Stimulated activated CD4-positive, alpha-beta T cell treated with anti-CD3 and anti-CD28 coated beads, TNF-alpha, amount 100 ng/mL, for 1 hour (primary cell): ENCODE measurements around the gene HMX3.
A peak's percentile ranks its signal among the peaks of the same experiment; 100 is the strongest.

Experiments used
- DNase-seq, 3 donors: peaks; one replicate each; pipeline ENCODE4 v3.0.0-alpha.2; 2020; ENCODE audit warnings: low read depth in 3 of 3, low spot score in 1 of 3

The HMX3 gene

GRCh38 chr10:123147635-123148413 is 12.1 kb downstream of the HMX3 start, which contains the start of gene HMX2:
Gene HMX2, plus strand, starts transcription at chr10:123148136. Its CDS starts 243 bp downstream, at chr10:123148379.
- DNase-seq, result no peak

- no peak for DNase-seq
These were observed 12.8 kb downstream of the HMX3 start for GRCh38 chr10:123148414-123149161.

- DNase-seq, result no peak
These were observed 13.4 kb downstream of the HMX3 start for GRCh38 chr10:123149162-123149567.

GRCh38 chr10:123149568-123150270 is 13.9 kb downstream of the HMX3 start:
- DNase-seq, result no peak

GRCh38 chr10:123150271-123150985 is 14.7 kb downstream of the HMX3 start:
- DNase-seq, result no peak

GRCh38 chr10:123150986-123151736 is 15.4 kb downstream of the HMX3 start:
- DNase-seq, result no peak

GRCh38 chr10:123151737-123152135 is 16.0 kb downstream of the HMX3 start:
- no peak for DNase-seq

- DNase-seq, result no peak
These were observed 17.8 kb downstream of the HMX3 start for GRCh38 chr10:123153486-123154091.

GRCh38 chr10:123154092-123154710 is 18.4 kb downstream of the HMX3 start, which contains the start of gene BUB3:
Gene BUB3, plus strand, starts transcription at chr10:123154402. Its CDS starts 516 bp downstream, at chr10:123154918.
- DNase-seq, result peak; percentile 75 to 89 (median 86)

GRCh38 chr10:123154711-123155505 is 19.1 kb downstream of the HMX3 start:
- no peak for DNase-seq

- no peak for DNase-seq
These were observed 20.3 kb downstream of the HMX3 start for GRCh38 chr10:123156078-123156477.

- no peak for DNase-seq
These were observed 21.4 kb downstream of the HMX3 start for GRCh38 chr10:123157210-123157609.

GRCh38 chr10:123158682-123159081 is 22.9 kb downstream of the HMX3 start:
- no peak for DNase-seq

- no peak for DNase-seq
These were observed 24.7 kb downstream of the HMX3 start for GRCh38 chr10:123160311-123160980.

- no peak for DNase-seq
These were observed 28.5 kb downstream of the HMX3 start for GRCh38 chr10:123164319-123164718.

GRCh38 chr10:123165445-123166072 is 29.8 kb downstream of the HMX3 start:
- DNase-seq, result no peak

- DNase-seq, result no peak
These were observed 30.8 kb downstream of the HMX3 start for GRCh38 chr10:123166618-123167017.

- no peak for DNase-seq
These were observed 35.2 kb downstream of the HMX3 start for GRCh38 chr10:123170961-123171360.
